ENCODE results near the gene PLEKHG4. TPM values are rescaled to one million over a fixed set of nuclear protein-coding genes. Genes with fewer than 3 reads are reported as not detected.
A peak's percentile ranks its signal among the peaks of the same experiment; 100 is the strongest.

Gene PLEKHG4
- polyA plus RNA-seq, 1 of the 3 experiments (the other 2 are of a cell fraction): 65.5 TPM

GRCh38 chr16:67278773-67279295 is 498 bp upstream of the PLEKHG4 start:
- Histone ChIP-seq H3F3A (replicated peaks; ENCODE audit: insufficient read depth) (peaks cover 28% of the 10 kb centered on the region), H2AFZ (ENCODE audit: low read depth) (no peak overlapping the region), H3K4me3 (ENCODE audit: low read depth in 2 of 2, low read length in 1 of 2) (peak overlapping the region; percentile 64), H3K9me3 (no peaks in the 10 kb centered on the region), H4K20me1 (ENCODE audit: insufficient read depth) (no peaks in the 10 kb centered on the region), H3K9me2 (no peaks in the 10 kb centered on the region), H3K27me3 (ENCODE audit: insufficient read depth) (no peaks in the 10 kb centered on the region), H3K27ac (ENCODE audit: low read depth in 2 of 2, low read length in 1 of 2) (peak overlapping the region; percentile 54 to 100), H3K79me2 (ENCODE audit: insufficient read depth) (peaks cover 34% of the 10 kb centered on the region), H3K4me2 (peak overlapping the region; percentile 96), H3K36me3 (replicated peaks in 1 of 2; ENCODE audit: control insufficient read depth in 1 of 2, insufficient read depth in 2 of 2, low read length in 1 of 2) (peaks cover 22 to 36% of the 10 kb centered on the region in 2 experiments), H3K4me1 (ENCODE audit: control insufficient read depth in 1 of 2, insufficient read depth in 2 of 2, low read depth in 1 of 2, low read length in 1 of 2) (peaks cover 25 to 35% of the 10 kb centered on the region in 2 experiments; a peak in 3 of 4 replicates), H3K9ac (peak overlapping the region; percentile 82)
- DNase-seq: peak; percentile 90
- POLR2A ChIA-PET: interaction anchor here (0.9 kb wide), 1 partner anchor 26 kb away, joined by 4 read pairs; no protein-coding TSS in a partner anchor
- TF ChIP-seq IRF3 (IDR thresholded peaks at IDR 0.05; ENCODE audit: low read depth, low read length) (no peak), MAX (IDR thresholded peaks at IDR 0.05; ENCODE audit: low read depth) (peak; percentile 67), MXI1 (IDR thresholded peaks at IDR 0.05; ENCODE audit: low read depth, low read length) (peak; percentile 49), SMC3 (IDR thresholded peaks at IDR 0.05; ENCODE audit: low read depth, low read length) (0 out of 2 replicates have a peak, but pooled peaks have one; percentile 11), FOXM1 (IDR thresholded peaks at IDR 0.05; ENCODE audit: low read depth) (no peak), YY1 (IDR thresholded peaks at IDR 0.05; ENCODE audit: low read depth) (no peak), CTCF (IDR thresholded peaks at IDR 0.05) (peak; percentile 51), PBX3 (IDR thresholded peaks at IDR 0.05) (no peak), NRF1 (IDR thresholded peaks at IDR 0.05; ENCODE audit: low read depth, low read length) (no peak)
- CTCF ChIA-PET: interaction anchor here (0.6 to 2.2 kb wide), 33 partner anchors 8 to 395 kb away, joined by 3 to 12 read pairs (median 3); partner anchors contain the start of genes ATP6V0D1, KCTD19, LRRC36 and SLC9A5
- 2% methylated on average over 17 of the region's 42 CpGs for WGBS (ENCODE audit: low lambda C conversion rate)

All from SK-N-SH (cell line).